ENCODE results near the gene CIAPIN1.

Gene CIAPIN1

GRCh38 chr16:57412584-57412983 is 34.6 kb downstream of the CIAPIN1 start:
- H3K4me3 ChIP-seq (ENCODE audit: low read depth, low read length) = no peak overlapping the region
- TF ChIP-seq CTCF (IDR thresholded peaks at IDR 0.05; ENCODE audit: borderline replicate concordance, insufficient read depth, low read depth, low read length) = no peak

- H3K4me3 ChIP-seq (ENCODE audit: low read depth, low read length) = no peak overlapping the region
- no peak for TF ChIP-seq CTCF (IDR thresholded peaks at IDR 0.05; ENCODE audit: borderline replicate concordance, insufficient read depth, low read depth, low read length)
Observed at GRCh38 chr16:57411362-57411976, 35.7 kb downstream of the CIAPIN1 start.

GRCh38 chr16:57409870-57410587 is 37.2 kb downstream of the CIAPIN1 start:
- no peak overlapping the region for H3K4me3 ChIP-seq (ENCODE audit: low read depth, low read length)
- TF ChIP-seq CTCF (IDR thresholded peaks at IDR 0.05; ENCODE audit: borderline replicate concordance, insufficient read depth, low read depth, low read length) = no peak

- no peak for TF ChIP-seq CTCF (IDR thresholded peaks at IDR 0.05; ENCODE audit: borderline replicate concordance, insufficient read depth, low read depth, low read length)
- no peak overlapping the region for H3K4me3 ChIP-seq (ENCODE audit: low read depth, low read length)
Observed at GRCh38 chr16:57409065-57409464, 38.1 kb downstream of the CIAPIN1 start.

- no peak for TF ChIP-seq CTCF (IDR thresholded peaks at IDR 0.05; ENCODE audit: borderline replicate concordance, insufficient read depth, low read depth, low read length)
- H3K4me3 ChIP-seq (ENCODE audit: low read depth, low read length) = no peak overlapping the region
Observed at GRCh38 chr16:57407521-57408353, 39.4 kb downstream of the CIAPIN1 start.

- no peak overlapping the region for H3K4me3 ChIP-seq (ENCODE audit: low read depth, low read length)
- TF ChIP-seq CTCF (IDR thresholded peaks at IDR 0.05; ENCODE audit: borderline replicate concordance, insufficient read depth, low read depth, low read length) = no peak
Observed at GRCh38 chr16:57406881-57407280, 40.3 kb downstream of the CIAPIN1 start.
